CD14-positive monocyte (primary cell): ENCODE measurements around the gene NDUFAF8. TPM values are rescaled to one million over a fixed set of nuclear protein-coding genes. Genes with fewer than 3 reads are reported as not detected.

ENCODE experiments used
- DNase-seq, 3 donors: peaks; one replicate each; pipeline ENCODE4 v3.0.0-alpha.2; 2011 to 2022
- H2AFZ ChIP-seq: 2 replicates; pipeline ENCODE4 v1.6.0; 2012; ENCODE audit warnings: mild to moderate bottlenecking, low read depth, low read length, inconsistent platforms; ENCODE audit not compliant: insufficient read depth, poor library complexity, severe bottlenecking
- H3K27ac ChIP-seq, 2 donors: 1 replicate in 1 of 2; 2 replicates in 1 of 2; pipeline ENCODE4 v1.5.1; 2012 to 2013; ENCODE audit warnings: low read length in 2 of 2, control low read depth in 1 of 2, inconsistent platforms in 1 of 2, low read depth in 1 of 2, mild to moderate bottlenecking in 1 of 2
- H3K27me3 ChIP-seq, 2 donors: one replicate each; pipeline versions ENCODE4 v1.6.0 to v1.6.1; 2011 to 2013; ENCODE audit warnings: low read length in 2 of 2; ENCODE audit not compliant: control insufficient read depth in 2 of 2, insufficient read depth in 2 of 2
- H3K36me3 ChIP-seq, 2 donors: replicated peaks in 1 of 2; 1 replicate in 1 of 2; 2 replicates in 1 of 2; pipeline versions ENCODE4 v1.5.1 to v1.6.1; 2012 to 2013; ENCODE audit warnings: low read length in 2 of 2, control low read depth in 1 of 2, inconsistent platforms in 1 of 2, mild to moderate bottlenecking in 1 of 2; ENCODE audit not compliant: insufficient read depth in 2 of 2, control insufficient read depth in 1 of 2
- H3K4me1 ChIP-seq, 2 donors: 1 replicate in 1 of 2; 2 replicates in 1 of 2; pipeline versions ENCODE4 v1.5.1 to v1.6.1; 2012 to 2013; ENCODE audit warnings: low read length in 2 of 2, control low read depth in 1 of 2, inconsistent platforms in 1 of 2, mild to moderate bottlenecking in 1 of 2, moderate library complexity in 1 of 2; ENCODE audit not compliant: insufficient read depth in 2 of 2, control insufficient read depth in 1 of 2
- H3K4me2 ChIP-seq: replicated peaks from 2 replicates; pipeline ENCODE3; 2012; ENCODE audit warnings: low read length, moderate library complexity, mild to moderate bottlenecking; ENCODE audit not compliant: poor library complexity, severe bottlenecking; ENCODE audit errors: extremely low read depth
- H3K4me3 ChIP-seq, 3 experiments: fragments of 200-600 bp in 1 of 3; sonication (generic) in 1 of 3; replicated peaks in 1 of 3; 1 replicate in 2 of 3; 2 replicates in 1 of 3; pipeline ENCODE4 v1.5.1; 2011 to 2013; ENCODE audit warnings: low read length in 3 of 3, mild to moderate bottlenecking in 3 of 3, control low read depth in 2 of 3, low read depth in 2 of 3, inconsistent platforms in 1 of 3, moderate library complexity in 1 of 3
- H3K79me2 ChIP-seq: 2 replicates; pipeline ENCODE4 v1.6.0; 2012; ENCODE audit warnings: mild to moderate bottlenecking, control low read depth, inconsistent platforms, low read length, moderate library complexity; ENCODE audit not compliant: insufficient read depth
- H3K9ac ChIP-seq: 2 replicates; pipeline ENCODE4 v1.6.0; 2017; ENCODE audit warnings: low read length, mild to moderate bottlenecking; ENCODE audit not compliant: insufficient read depth, poor library complexity, severe bottlenecking
- H3K9me3 ChIP-seq, 2 donors: replicated peaks in 1 of 2; 1 replicate in 1 of 2; 2 replicates in 1 of 2; pipeline versions ENCODE4 v1.5.1 to v1.6.1; 2012 to 2013; ENCODE audit warnings: low read length in 2 of 2, control low read depth in 1 of 2; ENCODE audit not compliant: control insufficient read depth in 1 of 2, insufficient read depth in 1 of 2
- H4K20me1 ChIP-seq: 2 replicates; pipeline ENCODE4 v1.6.0; 2012; ENCODE audit warnings: mild to moderate bottlenecking, low read length, control low read depth, moderate library complexity; ENCODE audit not compliant: insufficient read depth
- H3K27ac Mint-ChIP-seq, 7 donors: one replicate each; pipeline ENCODE4 v1.8.0; 2020; ENCODE audit warnings: mild to moderate bottlenecking in 7 of 7, mixed read lengths in 7 of 7, moderate library complexity in 6 of 7, inconsistent platforms in 2 of 7
- H3K27me3 Mint-ChIP-seq, 3 donors: one replicate each; pipeline ENCODE4 v1.8.0; 2021 to 2022; ENCODE audit warnings: low read depth in 3 of 3, mild to moderate bottlenecking in 3 of 3, mixed read lengths in 3 of 3, moderate library complexity in 3 of 3, inconsistent platforms in 1 of 3
- H3K36me3 Mint-ChIP-seq, 2 donors: one replicate each; pipeline ENCODE4 v1.8.0; 2020; ENCODE audit warnings: mixed read lengths in 2 of 2, inconsistent platforms in 1 of 2, mild to moderate bottlenecking in 1 of 2
- H3K4me1 Mint-ChIP-seq: one replicate; pipeline ENCODE4 v1.8.0; 2020; ENCODE audit warnings: mild to moderate bottlenecking, mixed read lengths
- H3K4me3 Mint-ChIP-seq, 2 donors: one replicate each; pipeline ENCODE4 v1.8.0; 2020; ENCODE audit warnings: mild to moderate bottlenecking in 2 of 2, mixed read lengths in 2 of 2, moderate library complexity in 1 of 2
- H3K9me3 Mint-ChIP-seq, 7 donors: one replicate each; pipeline ENCODE4 v1.8.0; 2020 to 2022; ENCODE audit warnings: mixed read lengths in 7 of 7, mild to moderate bottlenecking in 6 of 7, moderate library complexity in 6 of 7, inconsistent platforms in 2 of 7
- WGBS: methylation state at CpG from one replicate; pipeline ENCODE4 v1.1.5; 2013; ENCODE audit warnings: missing lambda C conversion rate; ENCODE audit not compliant: insufficient coverage; 5-methylcytosine and 5-hydroxymethylcytosine counted together
- intact Hi-C, 2 donors: fragments of 100-400 bp; cut with micrococcal nuclease; formaldehyde crosslinking; loops; one replicate each; pipeline versions ENCODE4 v1.15.0 to v1.15.1; 2023
- polyA plus RNA-seq, 3 donors: library from polyadenylated mRNA; depleted of rRNA in 1 of 3; unstranded in 2 of 3; stranded (reverse) in 1 of 3; fragments of 300-500 nt in 2 of 3; fragments of >200 nt in 1 of 3; fragmentation: Illumina TruSeq in 2 of 3; gene quantifications; 1 replicate in 2 of 3; 2 replicates in 1 of 3; pipeline ENCODE4 v1.2.3, GENCODE V29; 2012 to 2021
- TF ChIP-seq, protein P1 (sequence below): fragments of 200-600 bp; IDR thresholded peaks from one replicate; pipeline ENCODE4 v1.8.0; 2022; ENCODE audit warnings: antibody characterized with exemption, mild to moderate bottlenecking

Gene NDUFAF8
- polyA plus RNA-seq, 3 donors, result 27.0 to 61.3 (median 41.0) TPM

GRCh38 chr17:81276781-81277180 is 37.7 kb downstream of the NDUFAF8 start:
- Mint-ChIP-seq H3K27me3 (peaks cover 0 to 2% (median 0%) of the 10 kb centered on the region in 3 donors), H3K9me3 (no peaks in the 10 kb centered on the region), H3K27ac (peak overlapping the region in 2 of 7 donors; percentile 26 to 71), H3K4me1 (peaks cover 19% of the 10 kb centered on the region), H3K4me3 (no peak overlapping the region), H3K36me3 (peaks cover 76 to 95% of the 10 kb centered on the region in 2 donors)
- no peak overlapping the region for H3K9ac ChIP-seq
- TF ChIP-seq, protein P1, sequence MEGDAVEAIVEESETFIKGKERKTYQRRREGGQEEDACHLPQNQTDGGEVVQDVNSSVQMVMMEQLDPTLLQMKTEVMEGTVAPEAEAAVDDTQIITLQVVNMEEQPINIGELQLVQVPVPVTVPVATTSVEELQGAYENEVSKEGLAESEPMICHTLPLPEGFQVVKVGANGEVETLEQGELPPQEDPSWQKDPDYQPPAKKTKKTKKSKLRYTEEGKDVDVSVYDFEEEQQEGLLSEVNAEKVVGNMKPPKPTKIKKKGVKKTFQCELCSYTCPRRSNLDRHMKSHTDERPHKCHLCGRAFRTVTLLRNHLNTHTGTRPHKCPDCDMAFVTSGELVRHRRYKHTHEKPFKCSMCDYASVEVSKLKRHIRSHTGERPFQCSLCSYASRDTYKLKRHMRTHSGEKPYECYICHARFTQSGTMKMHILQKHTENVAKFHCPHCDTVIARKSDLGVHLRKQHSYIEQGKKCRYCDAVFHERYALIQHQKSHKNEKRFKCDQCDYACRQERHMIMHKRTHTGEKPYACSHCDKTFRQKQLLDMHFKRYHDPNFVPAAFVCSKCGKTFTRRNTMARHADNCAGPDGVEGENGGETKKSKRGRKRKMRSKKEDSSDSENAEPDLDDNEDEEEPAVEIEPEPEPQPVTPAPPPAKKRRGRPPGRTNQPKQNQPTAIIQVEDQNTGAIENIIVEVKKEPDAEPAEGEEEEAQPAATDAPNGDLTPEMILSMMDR, result no peak
- H3K9me3 ChIP-seq, result no peaks in the 10 kb centered on the region
- no peak overlapping the region for H3K4me2 ChIP-seq
- H2AFZ ChIP-seq, result no peak overlapping the region
- DNase-seq, result no peak
- peaks cover 60% of the 10 kb centered on the region for H4K20me1 ChIP-seq
- H3K79me2 ChIP-seq, result peaks cover 51% of the 10 kb centered on the region
- no peak overlapping the region for H3K4me3 ChIP-seq
- no peaks in the 10 kb centered on the region for H3K27me3 ChIP-seq
- H3K4me1 ChIP-seq, result peaks cover 20 to 24% of the 10 kb centered on the region in 2 donors
- H3K36me3 ChIP-seq, result peaks cover 84 to 99% of the 10 kb centered on the region in 2 donors
- no peak overlapping the region for H3K27ac ChIP-seq
- 94% methylated on average over 11 of the region's 11 CpGs for WGBS
- intact Hi-C loops, result no loop called here

DNA sequence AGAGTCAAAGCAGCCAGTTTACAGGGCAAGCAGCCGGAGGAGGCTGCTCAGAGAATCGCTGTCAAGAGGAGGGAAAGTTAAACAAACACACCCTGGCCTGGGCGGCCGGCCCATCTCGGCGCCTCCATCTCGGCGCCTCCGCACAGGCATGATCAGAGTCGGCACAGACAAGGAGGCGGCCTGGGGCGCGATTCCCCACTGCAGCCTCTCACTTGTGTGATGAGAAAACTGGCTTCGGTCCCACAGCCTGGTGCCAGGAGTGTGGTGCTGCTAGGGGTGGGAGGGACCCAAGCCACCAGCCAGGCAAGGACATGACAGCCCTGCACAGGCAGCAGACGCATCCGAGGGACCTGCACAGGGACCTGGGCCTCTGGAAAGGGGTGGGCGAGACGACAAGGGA is 38.3 kb downstream of the NDUFAF8 start:
- H3K27ac ChIP-seq, result no peak overlapping the region
- Mint-ChIP-seq H3K27ac (peak overlapping the region in 1 of 7 donors; percentile 58), H3K4me3 (no peak overlapping the region), H3K9me3 (no peaks in the 10 kb centered on the region), H3K4me1 (peaks cover 16% of the 10 kb centered on the region), H3K36me3 (peaks cover 82 to 97% of the 10 kb centered on the region in 2 donors), H3K27me3 (peaks cover 0 to 2% (median 0%) of the 10 kb centered on the region in 3 donors)
- no peak overlapping the region for H3K4me3 ChIP-seq
- H3K27me3 ChIP-seq, result no peaks in the 10 kb centered on the region
- WGBS, result 96% methylated on average over 18 of the region's 18 CpGs
- intact Hi-C loops, result no loop called here
- TF ChIP-seq, protein P1, result no peak
- H4K20me1 ChIP-seq, result peaks cover 66% of the 10 kb centered on the region
- DNase-seq, result no peak
- H3K4me2 ChIP-seq, result no peak overlapping the region
- no peak overlapping the region for H3K9ac ChIP-seq
- H3K4me1 ChIP-seq, result peaks cover 15 to 18% of the 10 kb centered on the region in 2 donors
- no peak overlapping the region for H2AFZ ChIP-seq
- peaks cover 58% of the 10 kb centered on the region for H3K79me2 ChIP-seq
- H3K9me3 ChIP-seq, result no peaks in the 10 kb centered on the region
- peaks cover 88 to 99% of the 10 kb centered on the region in 2 donors for H3K36me3 ChIP-seq
